Stimulated activated CD4-positive, alpha-beta T cell treated with anti-CD3 and anti-CD28 coated beads, Interleukin-12 subunit alpha, Interleukin-12 subunit beta, amount 100 ng/mL, for 4 hours (primary cell): ENCODE data around the gene RGMA.
"Not testable (repeated sequence)": the region's sequence is repeated elsewhere in the genome, so short reads cannot be mapped to it uniquely, and the experiment has no call there.

Experiments used
- DNase-seq: peaks from one replicate; pipeline ENCODE4 v3.0.0-alpha.2; 2020

The RGMA gene

DNA sequence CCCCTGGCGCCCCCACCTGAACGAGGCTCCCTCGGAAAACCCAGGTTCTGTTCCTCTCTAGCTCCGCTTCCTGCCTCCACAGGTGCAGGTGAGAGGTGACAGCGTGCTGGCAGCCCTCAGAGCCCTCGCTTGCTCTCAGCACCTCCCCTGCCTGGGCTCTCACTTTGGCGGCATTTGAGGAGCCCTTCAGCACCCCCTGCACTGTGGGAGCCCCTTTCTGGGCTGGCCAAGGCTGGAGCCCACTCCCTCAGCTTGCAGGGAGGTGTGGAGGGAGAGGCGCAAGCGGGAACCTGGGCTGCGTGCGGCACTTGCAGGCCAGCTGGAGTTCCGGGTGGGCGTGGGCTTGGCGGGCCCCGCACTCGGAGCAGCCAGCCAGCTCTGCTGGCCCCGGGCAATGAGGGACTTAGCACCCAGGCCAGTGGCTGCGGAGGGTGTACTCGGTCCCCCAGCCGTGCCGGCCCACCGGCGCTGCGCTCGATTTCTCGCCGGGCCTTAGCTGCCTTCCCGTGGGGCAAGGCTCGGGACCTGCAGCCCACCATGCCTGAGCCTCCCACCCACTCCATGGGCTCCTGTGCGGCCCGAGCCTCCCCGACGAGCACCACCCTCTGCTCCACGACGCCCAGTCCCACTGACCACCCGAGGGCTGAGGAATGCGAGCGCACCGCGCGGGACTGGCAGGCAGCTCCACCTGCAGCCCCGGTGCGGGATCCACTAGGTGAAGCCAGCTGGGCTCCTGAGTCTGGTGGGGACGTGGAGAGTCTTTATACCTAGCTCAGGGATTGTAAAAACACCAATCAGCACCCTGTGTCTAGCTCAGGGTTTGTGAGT, 57.2 kb downstream of the RGMA start:
- DNase-seq = not testable (repeated sequence)

DNA sequence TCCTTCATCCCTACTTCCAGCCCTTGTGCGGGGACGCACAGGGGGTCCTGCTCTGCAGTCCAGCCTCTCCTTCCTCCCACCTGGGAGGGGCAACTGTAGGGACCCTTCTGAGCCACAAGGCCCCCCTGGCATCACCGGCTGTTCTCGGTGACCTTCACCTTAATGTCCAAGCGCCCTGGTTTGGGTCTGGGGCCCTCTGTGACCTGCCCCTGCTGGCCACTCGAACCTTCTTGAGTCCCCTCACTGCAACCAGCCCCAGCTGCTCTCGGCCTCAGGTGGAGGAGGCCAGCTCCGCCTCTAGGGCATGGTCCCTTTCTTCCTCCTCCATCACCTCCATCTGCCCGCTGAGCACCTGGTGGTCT, 57.9 kb downstream of the RGMA start:
- no peak for DNase-seq

DNA sequence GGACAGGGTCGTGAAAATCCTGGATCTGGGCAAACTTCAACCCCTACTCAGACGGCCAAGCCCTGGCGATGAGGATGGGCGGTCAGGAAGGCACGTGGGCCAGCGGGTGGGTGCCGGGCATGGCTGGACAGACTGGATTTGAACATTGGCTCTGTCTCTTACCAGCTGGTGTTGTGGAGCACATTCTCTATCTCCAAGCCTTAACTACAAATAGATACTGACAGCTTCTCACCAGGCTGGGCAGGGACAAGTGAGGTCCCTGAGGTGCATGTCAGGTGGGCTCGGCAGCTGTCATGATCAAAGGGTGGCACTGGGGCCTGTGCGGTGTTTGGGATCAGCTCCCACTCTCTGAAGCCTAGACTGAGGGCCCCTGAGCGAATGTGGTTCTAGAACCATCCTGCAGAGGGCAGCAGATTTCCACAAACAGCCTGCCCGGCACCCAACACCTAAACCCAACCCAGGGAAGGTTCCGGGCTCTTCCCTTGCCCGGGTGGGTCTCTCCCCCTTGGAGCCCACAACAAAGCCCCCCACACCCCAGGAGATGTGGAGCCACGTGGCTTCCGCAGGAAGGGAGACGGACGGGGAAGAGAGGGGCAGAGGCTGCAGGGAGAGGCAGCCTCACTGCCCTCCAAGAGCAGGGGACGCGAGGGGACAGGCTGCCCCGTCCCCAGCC, 58.4 kb downstream of the RGMA start:
- DNase-seq = peak; percentile 54

DNA sequence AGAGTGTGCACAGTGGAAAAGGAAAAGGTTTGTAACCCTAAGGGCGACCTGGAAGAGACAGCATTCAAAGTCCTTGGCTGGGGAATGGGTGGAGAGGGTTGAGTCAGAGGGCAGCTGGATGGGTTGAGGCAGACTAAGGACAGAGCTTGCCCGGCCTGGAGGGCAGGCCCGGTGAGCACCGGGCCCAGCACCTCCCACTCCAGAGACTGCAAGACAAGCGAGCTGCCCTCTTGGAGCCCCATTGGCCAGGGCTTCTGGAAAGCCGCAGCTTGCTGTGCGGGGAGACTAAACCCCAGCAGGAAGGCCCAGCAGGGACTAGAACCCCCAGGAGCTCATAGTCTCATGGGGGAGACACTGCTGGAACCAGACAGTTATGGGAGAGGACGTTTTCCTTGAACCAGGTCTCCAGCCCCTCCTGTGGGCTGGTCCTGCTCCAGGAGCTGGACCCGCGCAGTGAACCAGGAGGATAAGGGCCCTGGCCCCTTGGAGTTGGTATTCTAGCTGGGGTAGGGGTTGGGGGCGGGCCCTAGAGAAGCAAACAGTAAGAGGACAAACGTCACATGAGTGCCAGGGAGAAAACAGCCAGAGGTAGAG, 59.1 kb downstream of the RGMA start:
- DNase-seq = no peak

DNA sequence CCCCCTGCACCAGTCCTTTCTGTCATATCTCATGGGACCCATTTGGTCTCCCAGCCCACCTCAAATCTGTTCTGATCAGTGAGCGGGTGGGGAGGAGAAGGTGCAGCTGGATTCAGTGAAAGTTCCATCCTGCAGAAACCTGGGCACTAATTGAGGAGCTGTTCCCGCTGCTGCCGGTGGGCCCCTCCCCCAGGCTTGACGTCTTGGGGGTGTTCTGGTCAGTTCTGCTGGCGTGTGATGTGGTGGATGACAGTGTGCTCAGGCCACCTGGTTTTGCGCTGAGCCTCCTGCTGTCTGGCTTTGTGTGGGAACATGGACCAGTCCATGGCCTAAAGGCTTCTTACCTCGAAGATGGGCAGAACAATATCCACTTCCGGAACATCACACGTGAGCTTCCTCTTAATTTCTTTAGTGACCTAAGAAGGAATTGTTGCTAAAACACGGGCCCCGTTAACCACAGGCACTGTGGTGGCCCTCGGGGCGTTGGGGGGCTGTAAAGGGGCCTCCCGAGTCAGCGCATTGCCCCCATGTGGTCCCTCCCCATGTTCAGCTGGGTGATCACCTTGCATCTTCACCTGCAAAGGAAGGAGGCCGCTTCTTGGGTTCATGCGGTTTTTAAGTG, 59.7 kb downstream of the RGMA start:
- no peak for DNase-seq

DNA sequence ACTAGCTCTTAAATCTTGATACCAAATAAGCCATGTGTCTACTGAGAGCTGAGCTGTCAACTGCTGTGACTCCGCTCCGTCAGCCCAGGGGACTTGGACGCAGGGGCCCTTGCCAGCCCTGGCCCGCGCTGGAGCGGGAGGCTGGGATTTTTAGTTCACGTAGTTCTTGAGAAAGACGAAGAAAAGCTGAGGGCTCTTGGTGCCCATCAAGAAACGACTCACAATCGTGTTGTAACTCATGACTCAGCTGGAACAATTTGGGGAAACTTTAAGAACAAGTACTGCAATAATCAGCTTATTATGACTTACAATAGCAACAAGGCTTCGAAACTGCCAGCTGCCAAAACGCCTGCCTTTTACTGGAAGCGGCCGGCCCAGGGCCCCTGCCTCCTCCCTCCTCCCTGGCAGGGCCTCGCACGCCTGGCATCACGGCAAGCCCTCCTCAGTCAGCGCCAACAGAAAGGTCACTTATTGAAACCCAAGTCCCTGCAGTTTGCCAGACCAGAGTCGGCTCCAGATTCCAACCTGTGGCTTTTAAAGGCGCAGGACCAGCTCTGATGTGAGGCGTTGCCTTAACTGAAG, 60.3 kb downstream of the RGMA start:
- DNase-seq = no peak

DNA sequence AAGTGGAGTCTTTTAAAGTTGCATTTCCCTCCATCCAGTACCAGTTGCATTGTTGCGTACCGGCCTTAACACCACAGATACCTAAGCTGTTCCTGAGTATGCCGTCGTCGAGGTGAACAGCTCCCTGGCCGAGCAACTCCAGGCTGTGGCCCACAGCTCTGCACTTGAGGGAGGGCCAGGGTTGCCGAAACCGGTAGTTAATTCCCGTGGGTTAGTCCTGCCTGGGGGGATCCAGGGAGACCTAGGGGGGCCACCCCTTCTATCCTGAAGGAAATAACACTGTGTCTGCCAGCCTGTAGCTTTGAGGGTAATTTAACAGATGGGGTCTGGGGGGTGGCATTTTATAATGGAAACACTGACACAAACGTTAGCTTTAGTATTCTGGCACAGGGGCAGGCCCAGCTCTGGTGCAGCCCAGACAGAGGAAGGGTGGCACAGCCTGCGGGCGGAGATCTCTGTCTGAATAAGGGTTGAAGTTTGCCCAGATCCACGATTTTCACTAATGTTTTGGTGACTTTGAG, 60.8 kb downstream of the RGMA start:
- DNase-seq = no peak

DNA sequence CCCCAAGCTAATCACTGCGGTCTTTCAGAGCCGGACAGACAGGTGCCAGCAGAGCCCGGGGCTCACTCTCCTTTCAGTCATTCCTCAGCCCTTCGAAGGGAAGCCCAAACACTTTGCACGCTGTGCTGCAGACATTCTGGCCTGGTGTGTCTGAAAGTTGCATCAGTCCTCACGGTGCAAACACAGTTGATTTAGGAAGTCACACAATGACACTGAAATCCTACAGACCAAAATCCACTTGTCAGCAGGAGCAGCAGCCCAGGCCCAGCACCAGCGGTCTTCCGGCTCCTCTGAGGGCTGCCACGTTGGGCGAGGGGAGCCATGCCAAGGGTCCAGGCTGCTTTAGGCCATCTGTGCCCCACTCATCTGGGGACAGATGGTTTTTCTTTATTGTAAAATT, 61.6 kb downstream of the RGMA start:
- DNase-seq = no peak

DNA sequence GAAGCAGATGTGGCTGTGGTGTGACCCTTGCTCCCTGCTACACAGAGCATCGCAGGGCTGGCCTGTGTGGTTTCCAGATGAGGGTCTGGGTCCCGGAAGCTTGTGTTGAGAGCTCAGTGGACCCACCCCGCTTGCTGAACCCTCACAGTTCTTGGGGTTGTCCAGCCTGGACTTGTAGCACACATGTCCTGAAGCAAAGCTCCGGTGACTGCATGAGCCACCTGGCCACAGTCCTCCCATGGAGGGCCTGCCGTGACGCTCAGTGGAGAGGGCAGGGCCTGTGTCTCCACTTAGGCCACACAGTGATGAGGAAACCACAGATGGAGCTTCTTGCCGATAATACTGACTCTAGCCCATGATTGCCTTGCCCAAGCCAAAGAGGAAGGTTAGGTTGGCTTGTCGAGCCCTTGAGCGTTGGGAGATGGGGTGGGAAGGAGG, 62.6 kb downstream of the RGMA start:
- DNase-seq = no peak

DNA sequence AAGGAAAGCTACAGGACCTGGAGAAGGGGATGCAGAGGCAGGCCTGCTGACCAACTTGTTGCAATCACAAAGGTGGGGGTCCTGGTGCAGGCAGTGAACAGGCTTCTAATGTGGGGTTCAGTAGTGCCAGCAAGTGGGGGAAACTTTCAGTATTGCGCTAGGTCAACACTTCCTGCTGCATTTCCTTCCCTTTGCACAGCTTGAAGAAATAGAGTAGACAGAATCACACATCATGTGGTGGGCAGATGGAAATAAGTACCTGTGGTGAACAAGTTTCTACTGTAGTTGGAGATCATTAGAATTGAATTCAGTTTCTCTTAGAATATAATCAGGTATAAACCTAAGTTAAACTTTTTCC, 63.4 kb downstream of the RGMA start:
- no peak for DNase-seq

DNA sequence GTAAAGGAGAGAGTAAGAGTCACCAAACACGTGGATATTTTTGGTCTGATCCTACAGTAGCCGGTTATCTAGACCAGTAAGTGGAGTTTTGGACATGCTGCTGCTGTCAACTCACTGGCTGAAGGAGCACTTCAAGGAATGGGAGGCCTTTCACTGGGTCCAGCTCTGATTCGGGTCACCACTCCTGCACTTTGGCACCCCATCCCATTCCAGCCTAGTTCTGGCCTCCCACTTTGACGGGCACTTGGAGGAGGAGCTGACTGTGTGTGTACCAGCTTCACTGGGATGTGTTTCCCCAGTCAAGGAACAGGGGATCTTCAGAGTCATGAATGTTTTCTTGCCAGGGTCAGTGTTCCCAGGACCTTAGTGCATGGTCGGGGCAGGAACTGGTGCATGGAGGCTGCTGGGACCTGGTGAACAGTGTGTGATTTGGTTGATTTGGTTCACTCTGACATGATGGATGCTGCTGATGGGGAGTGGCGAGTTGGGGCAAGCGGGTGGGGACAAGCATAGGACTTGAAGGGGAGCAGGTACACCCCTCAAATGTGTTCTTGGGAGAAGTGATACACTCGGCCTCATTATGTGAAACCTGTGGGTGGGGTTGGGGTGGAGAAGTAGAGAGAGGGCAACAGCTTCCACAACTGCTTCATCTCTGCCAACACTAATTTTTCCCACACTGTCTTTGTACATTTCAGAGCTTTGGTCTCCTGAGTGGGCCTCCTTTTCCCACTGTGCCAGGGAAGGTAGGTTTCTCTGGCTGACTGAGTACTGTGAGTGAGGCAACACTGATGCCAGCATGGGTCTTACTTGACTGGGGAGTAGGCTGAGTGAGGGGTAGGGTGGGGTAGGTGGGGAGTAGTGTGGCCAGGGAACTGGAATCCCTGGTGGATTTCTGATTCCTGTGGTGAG, 64.0 kb downstream of the RGMA start:
- DNase-seq = no peak

DNA sequence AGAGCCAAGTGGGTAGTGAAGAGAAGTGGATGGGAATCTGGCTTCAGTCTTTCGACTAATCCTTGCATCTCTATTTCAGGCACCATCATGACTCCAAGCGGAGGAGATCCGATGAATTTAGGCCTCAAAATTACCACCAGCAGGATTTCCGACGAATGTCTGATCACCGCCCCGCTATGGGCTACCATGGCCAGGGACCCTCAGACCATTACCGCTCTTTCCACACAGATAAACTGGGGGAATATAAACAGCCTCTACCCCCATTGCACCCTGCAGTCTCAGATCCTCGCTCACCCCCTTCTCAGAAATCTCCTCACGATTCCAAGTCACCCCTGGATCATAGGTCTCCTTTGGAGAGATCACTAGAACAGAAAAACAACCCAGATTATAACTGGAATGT, 64.7 kb downstream of the RGMA start:
- DNase-seq = no peak

DNA sequence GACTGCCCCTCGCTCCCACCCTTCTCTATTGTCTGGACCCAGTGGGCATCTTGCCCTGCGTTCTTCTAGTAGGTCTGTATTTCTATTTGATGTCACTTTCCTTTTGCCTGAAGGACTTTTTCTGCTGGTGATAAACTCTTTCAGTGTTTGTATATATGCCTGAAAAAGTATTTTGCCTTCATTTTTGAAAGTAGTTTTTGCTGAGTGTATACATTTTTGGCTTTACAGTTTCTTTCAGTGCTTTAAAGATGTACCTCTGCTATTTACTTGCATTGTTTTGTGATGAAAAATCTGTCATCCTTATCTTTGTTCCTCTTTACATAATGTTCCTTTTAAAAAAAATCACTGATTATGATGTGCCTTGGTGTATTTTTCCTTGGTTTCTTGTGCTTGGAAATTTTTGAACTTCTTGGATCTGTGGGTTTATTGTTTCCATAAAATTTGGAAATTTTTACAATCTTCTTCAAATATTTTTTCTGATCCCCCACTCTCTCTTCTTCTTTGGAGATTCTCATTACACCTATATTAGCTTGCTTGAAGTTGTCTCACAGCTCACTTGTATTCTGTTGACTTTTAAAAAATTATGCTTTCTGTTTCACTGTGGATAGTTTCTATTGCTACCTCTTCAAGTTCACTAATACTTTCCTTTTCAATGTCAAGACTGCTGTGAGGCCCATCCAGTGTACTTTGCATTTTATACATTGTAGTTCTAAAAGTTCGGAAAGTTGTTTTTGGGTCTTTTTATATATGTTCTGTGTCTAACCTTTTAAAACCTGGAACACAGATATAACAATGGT, 67.8 kb downstream of the RGMA start:
- DNase-seq = no peak

DNA sequence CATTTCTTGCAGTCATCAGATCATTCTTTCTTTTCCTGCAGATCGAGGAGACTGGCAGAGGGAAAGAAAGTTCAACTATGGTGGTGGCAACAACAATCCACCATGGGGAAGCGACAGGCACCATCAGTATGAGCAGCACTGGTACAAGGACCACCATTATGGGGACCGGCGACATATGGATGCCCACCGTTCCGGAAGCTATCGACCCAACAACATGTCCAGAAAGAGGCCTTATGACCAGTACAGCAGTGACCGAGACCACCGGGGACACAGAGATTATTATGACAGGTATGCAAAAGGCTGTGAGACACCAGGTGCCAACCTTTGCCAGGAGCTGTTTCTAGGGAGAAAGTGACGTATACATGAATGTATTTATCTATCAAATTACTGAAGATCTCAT, 69.0 kb downstream of the RGMA start:
- no peak for DNase-seq

DNA sequence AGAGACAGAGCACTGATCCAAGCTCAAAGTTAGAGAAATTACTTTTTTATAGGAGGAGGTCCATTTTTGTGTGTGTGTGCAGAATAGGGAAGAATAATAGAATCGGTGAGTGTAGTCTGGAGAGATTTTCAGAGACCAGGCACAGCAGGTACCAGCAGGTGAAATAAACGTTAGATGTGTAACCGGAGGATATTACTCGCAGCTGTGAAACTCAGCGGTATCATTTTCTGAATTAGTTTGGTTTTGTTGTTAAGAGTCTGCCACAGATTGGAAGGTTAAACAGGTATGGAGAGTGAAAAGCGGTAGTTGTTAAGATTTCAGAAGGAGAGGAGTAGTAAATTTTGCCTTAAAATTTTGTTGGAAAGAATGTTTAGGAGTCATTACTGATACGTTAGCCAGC, 69.9 kb downstream of the RGMA start:
- DNase-seq = no peak

DNA sequence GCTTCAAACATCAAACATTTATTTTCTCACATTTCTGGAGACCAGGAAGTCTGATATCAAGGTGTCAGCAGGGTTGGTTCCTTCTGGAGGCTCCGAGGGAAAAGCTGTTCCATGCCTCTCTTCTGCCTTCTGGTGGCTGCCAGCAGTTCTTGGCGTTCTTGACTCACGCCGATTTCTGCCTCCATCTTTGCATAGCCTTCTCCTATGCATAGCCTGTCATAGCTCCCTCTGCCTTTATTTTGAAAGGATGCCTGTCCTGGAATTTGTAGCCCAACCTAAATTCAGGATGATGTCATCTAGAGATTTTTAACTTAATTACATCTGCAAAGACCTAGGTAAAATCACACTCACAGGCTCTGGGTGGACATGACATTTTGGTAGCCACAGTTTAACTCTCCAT, 70.4 kb downstream of the RGMA start:
- DNase-seq = no peak

DNA sequence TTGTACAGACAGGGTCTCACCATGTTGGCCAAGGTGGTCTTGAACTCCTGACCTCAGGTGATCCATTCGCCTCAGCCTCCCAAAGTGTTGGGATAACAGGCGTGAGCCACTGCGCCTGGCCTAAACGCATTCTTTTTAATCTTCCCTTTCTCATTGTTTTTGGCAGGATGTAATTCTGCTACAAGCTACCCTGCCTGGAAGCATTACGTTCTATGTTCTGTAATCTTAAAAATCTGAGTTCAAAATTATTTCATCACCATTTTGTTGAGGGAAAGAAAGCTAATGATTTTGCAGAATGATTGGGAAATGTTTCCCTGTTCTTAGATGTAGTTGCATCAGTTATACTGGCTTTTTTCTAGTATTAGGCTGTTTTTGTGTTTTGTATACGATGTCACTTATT, 71.5 kb downstream of the RGMA start:
- no peak for DNase-seq

DNA sequence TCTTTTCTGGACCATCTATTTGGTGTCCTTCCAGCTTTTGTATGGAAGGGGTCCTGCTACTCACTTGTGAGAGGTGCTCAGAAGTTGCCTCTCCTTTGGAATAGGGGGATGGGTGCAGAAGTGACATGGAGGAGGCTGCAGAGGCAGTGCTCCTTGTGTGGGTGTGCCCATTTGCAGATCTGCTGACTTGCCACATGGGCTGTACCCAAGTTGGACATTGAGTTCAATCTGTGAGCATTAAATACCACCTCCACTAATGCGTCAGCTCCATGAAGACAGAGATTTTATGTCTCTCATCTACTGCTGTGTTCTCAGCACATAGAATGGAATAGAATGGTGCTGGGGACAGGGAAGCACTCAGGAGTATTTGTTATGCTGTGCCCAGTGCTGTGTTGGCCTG, 76.2 kb downstream of the RGMA start:
- no peak for DNase-seq

DNA sequence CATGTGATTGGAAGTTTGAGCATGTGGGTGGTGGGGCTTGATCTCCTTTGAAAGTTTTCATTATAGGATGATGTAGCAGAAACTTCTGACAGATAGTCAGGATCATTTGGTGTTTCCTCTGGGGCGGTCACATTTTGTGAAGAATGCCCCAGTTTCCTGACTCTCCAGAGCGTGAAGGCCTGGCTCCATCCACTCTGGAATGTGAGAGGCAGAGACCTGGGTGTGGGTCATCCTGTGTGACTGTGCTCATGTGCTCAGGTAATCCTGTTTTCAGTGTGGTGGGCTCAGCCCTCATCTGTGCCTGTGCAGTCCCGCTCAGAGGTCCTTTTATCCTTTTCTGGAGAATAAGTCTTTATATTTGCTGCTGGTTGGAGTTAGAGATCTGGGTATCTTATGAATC, 81.0 kb downstream of the RGMA start:
- DNase-seq = no peak

DNA sequence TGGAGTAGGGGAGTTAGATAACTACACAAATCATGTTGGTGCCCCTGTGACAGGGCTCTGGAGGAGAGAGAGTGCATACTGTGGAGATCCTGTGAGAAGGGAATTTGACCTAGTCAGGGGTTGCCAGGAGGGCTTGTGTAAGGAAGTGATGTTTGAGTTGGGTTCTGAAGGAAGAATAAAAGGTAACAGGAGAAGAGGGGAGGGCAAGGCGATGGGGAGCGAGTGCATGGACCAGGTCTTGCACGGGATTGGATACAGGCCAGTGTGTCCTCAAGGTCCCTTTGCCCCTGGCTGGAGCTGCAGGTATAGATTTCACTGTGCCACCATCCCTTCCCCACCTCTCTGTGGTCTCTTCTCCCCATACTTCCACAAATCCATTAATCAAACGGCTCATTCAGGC, 83.9 kb downstream of the RGMA start:
- DNase-seq = no peak

DNA sequence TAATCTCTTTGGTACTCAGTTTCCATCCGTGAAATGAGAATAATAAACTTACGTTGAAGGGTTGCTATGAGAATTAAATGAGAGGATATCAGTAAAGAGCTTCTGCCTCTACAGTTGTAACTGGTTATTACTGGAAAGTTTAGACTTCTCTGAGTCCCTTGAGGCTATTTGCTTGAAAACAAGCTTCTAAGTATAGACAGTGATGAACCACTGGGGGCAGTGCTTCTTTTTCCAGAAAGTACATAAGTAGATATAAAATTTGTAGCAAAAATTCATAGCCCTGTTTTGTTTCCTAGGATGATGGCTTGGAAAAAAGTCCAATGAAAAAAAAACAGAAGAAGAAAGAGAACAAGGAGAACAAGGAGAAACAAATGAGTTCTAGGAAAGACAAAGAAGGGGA, 87.1 kb downstream of the RGMA start:
- DNase-seq = no peak
